ENCODE measurements around the gene PDGFC.

Gene PDGFC

GRCh38 chr4:156971165-156971675 lies 379 bp downstream of the PDGFC start:
- H3K9ac ChIP-seq (ENCODE audit: low read length), result peak overlapping the region; percentile 33
- no CpG with 5 or more reads among the region's 51 CpGs for WGBS (ENCODE audit: extremely low coverage, insufficient coverage, low lambda C conversion rate)
- H3K27ac ChIP-seq (ENCODE audit: low read depth, low read length), result no peak overlapping the region
- peak overlapping the region; percentile 41 for H3K4me2 ChIP-seq (ENCODE audit: low read length)
- no peak overlapping the region for H2BK5ac ChIP-seq (ENCODE audit: low read length)
- peak overlapping the region; percentile 75 for H2BK15ac ChIP-seq (replicated peaks; ENCODE audit: low read depth)
- H3K4ac ChIP-seq (ENCODE audit: low read depth, low read length), result peak overlapping the region; percentile 85
- no peaks in the 10 kb centered on the region for H3K36me3 ChIP-seq (ENCODE audit: control insufficient read depth, insufficient read depth, low read length)
- H3K23ac ChIP-seq (ENCODE audit: low read length), result no peak overlapping the region
- H4K8ac ChIP-seq (ENCODE audit: low read depth, low read length), result no peak overlapping the region
- H3K27me3 ChIP-seq (ENCODE audit: insufficient read depth, low read length, poor library complexity), result no peaks in the 10 kb centered on the region
- H2AK5ac ChIP-seq (ENCODE audit: low read length), result no peak overlapping the region
- no peaks in the 10 kb centered on the region for H3K4me1 ChIP-seq (ENCODE audit: control insufficient read depth, low read depth, low read length)
- H3K79me2 ChIP-seq (ENCODE audit: control insufficient read depth, insufficient read depth, low read length), result no peaks in the 10 kb centered on the region
- peak overlapping the region; percentile 94 for H2BK120ac ChIP-seq (ENCODE audit: low read depth, low read length)
- H3K79me1 ChIP-seq (ENCODE audit: low read length), result no peaks in the 10 kb centered on the region
- peak overlapping the region; percentile 37 for H3K4me3 ChIP-seq (ENCODE audit: low read length)
- H4K5ac ChIP-seq (ENCODE audit: low read length), result no peak overlapping the region
- DNase-seq, result no peak
- peak overlapping the region; percentile 99 for H3K18ac ChIP-seq (ENCODE audit: low read length)
- H3K56ac ChIP-seq (ENCODE audit: low read length), result peak overlapping the region; percentile 62

DNA sequence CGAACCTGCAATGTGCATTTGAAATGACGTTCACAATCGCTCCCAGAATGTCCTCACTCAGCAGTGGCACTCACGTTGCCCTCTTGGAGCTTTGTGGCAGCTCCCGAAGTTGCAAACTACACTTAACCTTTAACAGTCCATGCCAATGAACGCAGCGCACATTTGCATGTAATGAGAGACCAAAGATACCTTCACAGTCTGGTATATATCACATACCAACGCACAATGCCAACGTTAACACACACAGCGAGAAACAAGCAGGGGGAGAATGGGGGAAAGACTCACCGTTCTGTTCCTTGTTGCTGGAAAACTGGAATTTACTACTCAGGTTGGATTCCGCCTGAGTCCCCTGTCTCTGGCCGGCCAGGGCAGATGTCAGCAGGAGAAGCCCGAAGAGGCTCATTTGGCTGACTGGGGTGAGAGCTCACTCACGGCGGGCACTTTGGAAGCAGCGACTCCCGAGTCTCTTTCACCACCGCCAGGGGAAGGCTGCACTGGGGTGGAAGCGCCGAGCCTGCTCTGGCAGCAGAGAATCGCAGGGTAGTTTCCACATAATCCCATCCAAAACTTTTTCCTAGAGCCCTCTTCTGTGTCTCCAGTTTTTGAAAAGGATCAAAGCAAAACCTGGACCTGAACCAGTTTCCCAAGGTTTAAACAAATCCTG lies 966 bp downstream of the PDGFC start:
- H3K27ac ChIP-seq (ENCODE audit: low read depth, low read length), result no peak overlapping the region
- H3K23ac ChIP-seq (ENCODE audit: low read length), result no peak overlapping the region
- H3K4me1 ChIP-seq (ENCODE audit: control insufficient read depth, low read depth, low read length), result no peaks in the 10 kb centered on the region
- H3K79me1 ChIP-seq (ENCODE audit: low read length), result no peaks in the 10 kb centered on the region
- peak overlapping the region; percentile 72 for H3K4me2 ChIP-seq (ENCODE audit: low read length)
- H3K56ac ChIP-seq (ENCODE audit: low read length), result peak overlapping the region; percentile 62
- H3K9ac ChIP-seq (ENCODE audit: low read length), result peak overlapping the region; percentile 46
- H2AK5ac ChIP-seq (ENCODE audit: low read length), result no peak overlapping the region
- H4K5ac ChIP-seq (ENCODE audit: low read length), result no peak overlapping the region
- peak; percentile 85 for DNase-seq
- no CpG with 5 or more reads among the region's 22 CpGs for WGBS (ENCODE audit: extremely low coverage, insufficient coverage, low lambda C conversion rate)
- no peak overlapping the region for H4K8ac ChIP-seq (ENCODE audit: low read depth, low read length)
- H2BK15ac ChIP-seq (replicated peaks; ENCODE audit: low read depth), result no peak overlapping the region
- H3K4me3 ChIP-seq (ENCODE audit: low read length), result peak overlapping the region; percentile 24
- H2BK5ac ChIP-seq (ENCODE audit: low read length), result no peak overlapping the region
- no peaks in the 10 kb centered on the region for H3K79me2 ChIP-seq (ENCODE audit: control insufficient read depth, insufficient read depth, low read length)
- H3K18ac ChIP-seq (ENCODE audit: low read length), result peak overlapping the region; percentile 99
- no peaks in the 10 kb centered on the region for H3K27me3 ChIP-seq (ENCODE audit: insufficient read depth, low read length, poor library complexity)
- H2BK120ac ChIP-seq (ENCODE audit: low read depth, low read length), result no peak overlapping the region
- H3K36me3 ChIP-seq (ENCODE audit: control insufficient read depth, insufficient read depth, low read length), result no peaks in the 10 kb centered on the region
- H3K4ac ChIP-seq (ENCODE audit: low read depth, low read length), result no peak overlapping the region

DNA sequence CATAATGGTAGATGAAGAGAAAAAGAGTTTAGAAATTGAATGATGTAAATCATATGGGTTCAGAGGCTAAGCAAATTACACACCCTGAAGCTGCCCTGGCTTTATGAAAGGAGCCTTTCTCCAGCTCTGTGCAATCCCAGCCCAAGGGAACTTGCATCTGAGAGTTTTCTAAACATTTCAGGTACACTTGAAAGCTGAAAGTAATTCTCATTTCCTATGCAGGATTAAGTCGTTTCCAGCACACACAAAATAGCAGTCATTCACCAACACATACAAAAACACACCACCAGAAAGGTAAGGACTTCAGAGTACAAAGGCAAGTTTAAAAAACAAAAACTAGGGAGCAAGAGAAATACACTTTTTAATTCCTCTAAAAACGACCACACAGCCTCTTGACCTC lies 1.7 kb downstream of the PDGFC start:
- no CpG with 5 or more reads among the region's 2 CpGs for WGBS (ENCODE audit: extremely low coverage, insufficient coverage, low lambda C conversion rate)
- Histone ChIP-seq H4K5ac (ENCODE audit: low read length) (no peak overlapping the region), H3K9ac (ENCODE audit: low read length) (no peak overlapping the region), H3K23ac (ENCODE audit: low read length) (no peak overlapping the region), H3K56ac (ENCODE audit: low read length) (no peak overlapping the region), H3K4ac (ENCODE audit: low read depth, low read length) (no peak overlapping the region), H3K36me3 (ENCODE audit: control insufficient read depth, insufficient read depth, low read length) (no peaks in the 10 kb centered on the region), H3K79me2 (ENCODE audit: control insufficient read depth, insufficient read depth, low read length) (no peaks in the 10 kb centered on the region), H3K4me3 (ENCODE audit: low read length) (no peak overlapping the region), H3K18ac (ENCODE audit: low read length) (no peak overlapping the region), H3K79me1 (ENCODE audit: low read length) (no peaks in the 10 kb centered on the region), H2BK5ac (ENCODE audit: low read length) (no peak overlapping the region), H3K4me1 (ENCODE audit: control insufficient read depth, low read depth, low read length) (no peaks in the 10 kb centered on the region), H4K8ac (ENCODE audit: low read depth, low read length) (no peak overlapping the region), H2BK120ac (ENCODE audit: low read depth, low read length) (no peak overlapping the region), H3K4me2 (ENCODE audit: low read length) (no peak overlapping the region), H2AK5ac (ENCODE audit: low read length) (no peak overlapping the region), H2BK15ac (replicated peaks; ENCODE audit: low read depth) (no peak overlapping the region), H3K27me3 (ENCODE audit: insufficient read depth, low read length, poor library complexity) (no peaks in the 10 kb centered on the region), H3K27ac (ENCODE audit: low read depth, low read length) (no peak overlapping the region)
- DNase-seq, result no peak

- no peak overlapping the region for H3K27ac ChIP-seq (ENCODE audit: low read depth, low read length)
- no peak overlapping the region for H2AK5ac ChIP-seq (ENCODE audit: low read length)
- H3K23ac ChIP-seq (ENCODE audit: low read length), result no peak overlapping the region
- no peak overlapping the region for H3K9ac ChIP-seq (ENCODE audit: low read length)
- no CpG with 5 or more reads among the region's 3 CpGs for WGBS (ENCODE audit: extremely low coverage, insufficient coverage, low lambda C conversion rate)
- no peak overlapping the region for H2BK120ac ChIP-seq (ENCODE audit: low read depth, low read length)
- DNase-seq, result no peak
- H2BK15ac ChIP-seq (replicated peaks; ENCODE audit: low read depth), result no peak overlapping the region
- H4K8ac ChIP-seq (ENCODE audit: low read depth, low read length), result no peak overlapping the region
- H3K18ac ChIP-seq (ENCODE audit: low read length), result no peak overlapping the region
- H3K36me3 ChIP-seq (ENCODE audit: control insufficient read depth, insufficient read depth, low read length), result no peaks in the 10 kb centered on the region
- H3K4ac ChIP-seq (ENCODE audit: low read depth, low read length), result no peak overlapping the region
- no peak overlapping the region for H3K4me3 ChIP-seq (ENCODE audit: low read length)
- H3K27me3 ChIP-seq (ENCODE audit: insufficient read depth, low read length, poor library complexity), result no peaks in the 10 kb centered on the region
- no peaks in the 10 kb centered on the region for H3K79me2 ChIP-seq (ENCODE audit: control insufficient read depth, insufficient read depth, low read length)
- H3K4me1 ChIP-seq (ENCODE audit: control insufficient read depth, low read depth, low read length), result no peaks in the 10 kb centered on the region
- no peak overlapping the region for H3K56ac ChIP-seq (ENCODE audit: low read length)
- H3K79me1 ChIP-seq (ENCODE audit: low read length), result no peaks in the 10 kb centered on the region
- no peak overlapping the region for H2BK5ac ChIP-seq (ENCODE audit: low read length)
- no peak overlapping the region for H4K5ac ChIP-seq (ENCODE audit: low read length)
- H3K4me2 ChIP-seq (ENCODE audit: low read length), result no peak overlapping the region
Observed at GRCh38 chr4:156969101-156969500, 2.5 kb downstream of the PDGFC start.

- Histone ChIP-seq H3K4me3 (ENCODE audit: low read length) (no peak overlapping the region), H3K36me3 (ENCODE audit: control insufficient read depth, insufficient read depth, low read length) (no peaks in the 10 kb centered on the region), H3K4ac (ENCODE audit: low read depth, low read length) (no peak overlapping the region), H3K4me1 (ENCODE audit: control insufficient read depth, low read depth, low read length) (no peaks in the 10 kb centered on the region), H4K8ac (ENCODE audit: low read depth, low read length) (no peak overlapping the region), H3K4me2 (ENCODE audit: low read length) (no peak overlapping the region), H2BK5ac (ENCODE audit: low read length) (no peak overlapping the region), H4K5ac (ENCODE audit: low read length) (no peak overlapping the region), H2BK15ac (replicated peaks; ENCODE audit: low read depth) (no peak overlapping the region), H3K79me2 (ENCODE audit: control insufficient read depth, insufficient read depth, low read length) (no peaks in the 10 kb centered on the region), H2AK5ac (ENCODE audit: low read length) (no peak overlapping the region), H3K27me3 (ENCODE audit: insufficient read depth, low read length, poor library complexity) (no peaks in the 10 kb centered on the region), H3K23ac (ENCODE audit: low read length) (no peak overlapping the region), H3K79me1 (ENCODE audit: low read length) (no peaks in the 10 kb centered on the region), H3K56ac (ENCODE audit: low read length) (no peak overlapping the region), H3K18ac (ENCODE audit: low read length) (no peak overlapping the region), H2BK120ac (ENCODE audit: low read depth, low read length) (no peak overlapping the region), H3K27ac (ENCODE audit: low read depth, low read length) (no peak overlapping the region), H3K9ac (ENCODE audit: low read length) (no peak overlapping the region)
- peak; percentile 76 for DNase-seq
- no CpG with 5 or more reads among the region's 2 CpGs for WGBS (ENCODE audit: extremely low coverage, insufficient coverage, low lambda C conversion rate)
Observed at GRCh38 chr4:156968479-156968984, 3.1 kb downstream of the PDGFC start.
